HEK293T (cell line): ENCODE measurements around the gene MGRN1.

Experiments
- CTCF ChIA-PET: fragments of 350-600 bp; formaldehyde crosslinking; extraction: SDS; loops from one replicate; lab custom pipeline; 2021; ENCODE audit warnings: antibody characterized with exemption, inconsistent platforms; lab: Yijun Ruan, JAX
- POLR2A ChIA-PET: fragments of 350-600 bp; formaldehyde crosslinking; extraction: SDS; loops from one replicate; lab custom pipeline; 2020; ENCODE audit warnings: antibody characterized with exemption, inconsistent platforms; lab: Yijun Ruan, JAX
- DNase-seq: peaks from one replicate; pipeline ENCODE4 v3.0.0; 2012; ENCODE audit warnings: mixed read lengths; ENCODE audit errors: extremely low spot score
- ARNT ChIP-seq: fragments of 450-650 bp; IDR thresholded peaks from 2 replicates; pipeline ENCODE4 v1.6.1; 2017; ENCODE audit warnings: mild to moderate bottlenecking
- BHLHE40 ChIP-seq: fragments of 450-650 bp; IDR thresholded peaks from 2 replicates; pipeline ENCODE4 v1.6.1; 2016; ENCODE audit warnings: mild to moderate bottlenecking, moderate library complexity, borderline replicate concordance
- CTBP1 ChIP-seq: fragments of 450-650 bp; IDR thresholded peaks from 2 replicates; pipeline ENCODE4 v1.6.1; 2016; ENCODE audit warnings: borderline replicate concordance
- ELF4 ChIP-seq: fragments of 450-650 bp; IDR thresholded peaks from 2 replicates; pipeline ENCODE4 v1.6.1; 2017; ENCODE audit warnings: antibody characterized with exemption
- FOXA1 ChIP-seq: fragments of 450-650 bp; IDR thresholded peaks from 2 replicates; pipeline ENCODE4 v1.6.1; 2016; ENCODE audit warnings: mild to moderate bottlenecking
- FOXK2 ChIP-seq: fragments of 450-650 bp; IDR thresholded peaks from 2 replicates; pipeline ENCODE4 v1.6.1; 2016; ENCODE audit warnings: mild to moderate bottlenecking
- FOXM1 ChIP-seq: fragments of 450-650 bp; IDR thresholded peaks from 2 replicates; pipeline ENCODE4 v1.6.1; 2017; ENCODE audit warnings: mild to moderate bottlenecking, borderline replicate concordance
- HDGF ChIP-seq: fragments of 450-650 bp; IDR thresholded peaks from 2 replicates; pipeline ENCODE4 v1.6.1; 2017; ENCODE audit warnings: antibody characterized with exemption, borderline replicate concordance
- L3MBTL2 ChIP-seq: fragments of 450-650 bp; conservative IDR thresholded peaks from 2 replicates; pipeline ENCODE4 v1.6.1; 2016; ENCODE audit warnings: mild to moderate bottlenecking
- LEF1 ChIP-seq: fragments of 450-650 bp; IDR thresholded peaks from 2 replicates; pipeline ENCODE4 v1.6.1; 2017; ENCODE audit warnings: mild to moderate bottlenecking, borderline replicate concordance
- NFRKB ChIP-seq: fragments of 450-650 bp; IDR thresholded peaks from 2 replicates; pipeline ENCODE4 v1.6.1; 2016; ENCODE audit warnings: mild to moderate bottlenecking, moderate library complexity
- SP1 ChIP-seq: fragments of 450-650 bp; IDR thresholded peaks from 2 replicates; pipeline ENCODE4 v1.6.1; 2017
- SUZ12 ChIP-seq: fragments of 450-650 bp; IDR thresholded peaks from 2 replicates; pipeline ENCODE4 v1.6.1; 2016; ENCODE audit warnings: mild to moderate bottlenecking
- TARDBP ChIP-seq: fragments of 450-650 bp; IDR thresholded peaks from 2 replicates; pipeline ENCODE4 v1.6.1; 2016
- ZNF384 ChIP-seq: fragments of 450-650 bp; IDR thresholded peaks from 2 replicates; pipeline ENCODE4 v1.6.1; 2016
- TF ChIP-seq, protein P1 (sequence below): fragments of 450-650 bp; IDR thresholded peaks from 2 replicates; pipeline ENCODE4 v1.6.1; 2016

Gene MGRN1

DNA sequence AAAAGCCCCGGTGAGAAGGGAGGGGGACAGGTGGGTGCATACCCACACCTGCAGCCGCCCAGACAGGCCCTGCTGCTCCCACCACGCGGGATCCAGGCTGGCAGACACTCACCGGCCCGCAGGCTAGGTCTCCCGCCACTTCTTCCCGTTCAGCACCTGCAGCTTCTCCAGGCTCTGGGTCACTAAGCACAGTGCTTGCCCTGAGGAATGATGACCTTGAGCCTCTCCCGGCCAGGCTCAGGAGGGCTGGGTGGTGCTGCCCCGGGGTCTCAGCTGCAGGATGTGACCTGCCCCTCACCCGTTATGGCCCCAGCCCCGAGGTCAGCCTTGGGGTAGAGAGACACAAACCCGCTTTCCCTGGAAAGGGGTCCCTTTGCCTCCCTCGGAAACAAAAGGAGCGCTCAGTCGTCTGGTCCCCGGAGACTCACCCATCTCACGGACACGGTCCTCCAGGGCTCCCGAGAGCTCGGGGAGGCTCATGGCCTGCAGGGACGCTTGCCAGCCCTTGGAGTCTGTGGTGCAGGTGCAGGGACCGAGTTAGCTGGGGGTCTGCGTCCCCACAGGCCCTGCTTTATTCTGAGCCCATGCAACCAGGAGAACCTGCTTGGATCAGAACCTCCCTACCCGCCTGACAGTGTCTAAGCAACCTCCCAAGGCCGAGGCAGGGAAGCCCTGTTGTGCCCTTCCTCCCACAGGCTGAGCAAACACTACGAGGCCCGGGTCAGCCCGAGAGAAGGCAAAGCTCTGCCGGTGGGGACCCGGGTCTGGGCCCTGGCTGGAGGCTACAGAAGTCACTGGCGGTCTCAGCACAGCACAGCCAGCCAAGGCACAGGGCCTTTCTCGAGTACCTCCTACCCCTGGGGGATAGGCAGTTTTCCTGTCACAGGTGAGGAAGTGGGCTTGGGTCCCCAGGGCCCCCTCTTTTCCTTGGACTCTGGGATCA lies 72.5 kb downstream of the MGRN1 start:
- ChIA-PET POLR2A (interaction anchor here (1.5 kb wide), 1 partner anchor 81 kb away, joined by 5 read pairs; no protein-coding TSS in a partner anchor), CTCF (interaction anchor here (0.6 kb wide), 1 partner anchor 327 kb away, joined by 3 read pairs; no protein-coding TSS in a partner anchor)
- DNase-seq: no peak
- TF ChIP-seq BHLHE40 (no peak), TARDBP (no peak), SP1 (no peak), LEF1 (no peak), HDGF (no peak), ARNT (no peak), SUZ12 (no peak), ELF4 (no peak), CTBP1 (no peak), ZNF384 (no peak), FOXK2 (no peak), L3MBTL2 (no peak), FOXM1 (no peak), NFRKB (no peak), FOXA1 (no peak)
- TF ChIP-seq, protein P1, sequence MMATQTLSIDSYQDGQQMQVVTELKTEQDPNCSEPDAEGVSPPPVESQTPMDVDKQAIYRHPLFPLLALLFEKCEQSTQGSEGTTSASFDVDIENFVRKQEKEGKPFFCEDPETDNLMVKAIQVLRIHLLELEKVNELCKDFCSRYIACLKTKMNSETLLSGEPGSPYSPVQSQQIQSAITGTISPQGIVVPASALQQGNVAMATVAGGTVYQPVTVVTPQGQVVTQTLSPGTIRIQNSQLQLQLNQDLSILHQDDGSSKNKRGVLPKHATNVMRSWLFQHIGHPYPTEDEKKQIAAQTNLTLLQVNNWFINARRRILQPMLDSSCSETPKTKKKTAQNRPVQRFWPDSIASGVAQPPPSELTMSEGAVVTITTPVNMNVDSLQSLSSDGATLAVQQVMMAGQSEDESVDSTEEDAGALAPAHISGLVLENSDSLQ: no peak

DNA sequence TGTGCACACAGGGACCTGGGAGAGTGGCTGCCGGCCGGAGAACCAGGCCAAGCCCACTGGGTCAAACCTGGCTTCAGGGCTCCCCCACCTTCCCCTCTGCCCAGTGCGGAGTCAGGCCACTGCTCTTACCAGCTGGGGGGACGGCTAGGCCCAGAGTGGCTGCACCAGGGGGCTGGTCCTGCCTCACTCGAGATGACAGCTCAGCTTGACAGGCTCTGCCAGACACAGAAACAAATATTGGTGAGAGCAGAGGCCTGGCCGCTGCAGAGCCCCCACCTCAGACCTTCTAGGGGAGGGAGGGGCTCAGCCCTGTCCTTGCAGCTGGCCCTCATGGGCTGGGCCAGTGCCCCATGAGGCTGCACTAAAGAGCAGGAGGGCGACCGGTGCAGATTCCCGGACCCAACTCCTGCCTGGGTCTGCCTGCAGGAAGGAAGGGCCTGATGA lies 73.2 kb downstream of the MGRN1 start:
- TF ChIP-seq BHLHE40: no peak
- no peak for TF ChIP-seq FOXA1
- no peak for TF ChIP-seq L3MBTL2
- no peak for TF ChIP-seq ARNT
- no peak for TF ChIP-seq SP1
- TF ChIP-seq SUZ12: no peak
- TF ChIP-seq ELF4: no peak
- TF ChIP-seq, protein P1: no peak
- no peak for TF ChIP-seq HDGF
- TF ChIP-seq FOXK2: no peak
- no peak for TF ChIP-seq ZNF384
- TF ChIP-seq CTBP1: no peak
- TF ChIP-seq LEF1: no peak
- TF ChIP-seq TARDBP: no peak
- TF ChIP-seq FOXM1: no peak
- CTCF ChIA-PET: no interaction called here
- POLR2A ChIA-PET: no interaction called here
- no peak for DNase-seq

DNA sequence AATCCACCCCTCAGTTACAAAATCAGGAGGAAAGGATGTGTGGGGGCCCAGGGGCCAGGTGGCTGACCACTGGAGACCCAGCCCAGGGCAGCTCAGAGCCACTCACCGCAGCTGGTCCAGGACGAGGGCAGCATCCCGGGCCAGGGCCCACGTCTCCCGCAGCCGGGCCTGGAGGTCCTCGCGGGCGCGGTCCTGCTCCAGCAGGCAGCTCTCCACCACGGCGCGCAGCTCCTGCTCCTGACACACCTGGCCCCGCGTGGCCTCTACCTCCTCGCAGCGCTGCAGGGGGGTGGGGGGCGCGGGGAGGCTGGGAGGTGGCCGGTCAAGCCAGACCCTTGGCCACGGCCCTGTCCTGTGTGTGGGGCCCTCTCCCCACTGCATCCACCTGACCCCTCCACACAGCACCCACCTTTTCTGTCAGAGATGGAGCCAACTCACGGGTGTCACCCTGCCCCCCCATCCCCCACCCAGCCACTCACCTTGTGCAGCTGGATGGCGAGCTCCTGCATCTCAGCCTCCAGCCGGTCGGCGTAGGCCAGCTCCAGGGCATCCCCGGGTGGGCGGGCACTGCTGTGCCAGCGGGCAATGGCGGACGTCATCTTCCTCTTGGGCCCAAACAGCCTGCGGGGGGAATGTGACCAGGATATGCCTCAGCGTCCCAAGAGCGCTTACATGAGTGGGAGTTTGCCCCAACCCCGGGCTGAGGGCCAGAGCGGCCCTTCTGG lies 73.9 kb downstream of the MGRN1 start:
- POLR2A ChIA-PET: no interaction called here
- no peak for DNase-seq
- CTCF ChIA-PET: no interaction called here
- no peak for TF ChIP-seq ELF4

DNA sequence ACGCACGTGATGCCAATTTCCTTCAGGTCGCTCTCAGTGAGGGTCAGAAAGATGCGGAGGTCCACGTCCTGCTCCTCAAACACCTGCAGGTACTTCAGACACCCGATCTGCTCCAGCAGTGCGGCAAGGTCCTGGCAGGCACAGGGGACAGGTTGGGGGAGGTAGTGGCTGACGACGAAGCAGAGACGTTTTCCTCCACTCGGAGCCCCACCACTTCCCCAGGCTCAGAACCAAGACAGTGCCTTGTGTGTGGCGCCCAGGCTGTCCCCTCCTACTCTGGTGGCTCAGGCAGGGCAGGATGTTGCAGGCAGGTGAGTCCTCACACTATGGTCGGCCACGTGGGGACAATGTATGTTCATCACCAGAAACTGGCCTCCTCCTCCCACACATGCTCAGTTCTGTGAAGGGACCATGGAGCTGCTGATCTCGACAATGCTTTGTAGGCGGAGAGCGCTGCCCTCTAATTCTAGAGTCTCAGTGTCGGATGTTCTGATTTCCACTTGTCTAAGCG lies 74.5 kb downstream of the MGRN1 start:
- DNase-seq: no peak
- ChIA-PET CTCF (no interaction called here), POLR2A (no interaction called here)
- TF ChIP-seq CTBP1: no peak
- no peak for TF ChIP-seq FOXA1
- TF ChIP-seq, protein P1: no peak
- no peak for TF ChIP-seq L3MBTL2
- TF ChIP-seq NFRKB: no peak
- no peak for TF ChIP-seq FOXK2
- TF ChIP-seq LEF1: no peak
- TF ChIP-seq TARDBP: no peak
- no peak for TF ChIP-seq ARNT
- TF ChIP-seq FOXM1: no peak

DNA sequence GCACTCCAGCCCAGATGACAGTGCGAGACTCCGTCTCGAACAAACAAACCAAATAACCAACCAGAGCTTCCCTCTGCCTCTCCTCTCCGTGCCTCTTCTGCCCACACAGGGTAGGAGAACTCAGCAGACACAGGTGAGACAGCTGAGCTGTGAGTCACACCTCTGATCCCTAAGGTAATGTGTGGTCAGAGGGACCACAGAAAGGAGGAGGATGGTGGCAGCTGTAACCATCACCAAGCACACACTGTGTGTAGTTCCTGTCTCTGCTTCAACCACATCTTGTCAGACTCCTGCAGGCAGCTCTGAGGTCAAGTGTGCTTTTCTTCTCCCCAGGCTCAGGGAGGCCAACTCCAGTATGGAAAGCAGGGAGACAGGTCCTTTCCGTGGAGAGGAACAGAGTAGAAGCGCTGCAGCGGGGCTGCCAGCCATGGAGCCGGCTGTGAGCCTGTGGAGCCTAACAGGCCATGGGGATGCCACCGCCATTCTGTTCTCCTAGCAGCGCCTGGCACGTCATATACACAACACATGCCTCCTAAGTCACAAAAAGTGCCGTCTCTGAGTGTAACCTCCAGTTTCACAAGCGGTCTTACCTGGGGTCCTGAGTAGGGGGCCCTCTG lies 75.9 kb downstream of the MGRN1 start:
- CTCF ChIA-PET: no interaction called here
- no peak for DNase-seq
- TF ChIP-seq HDGF (no peak), FOXM1 (no peak), FOXK2 (no peak), NFRKB (no peak), ELF4 (no peak), CTBP1 (no peak), ZNF384 (no peak), TARDBP (no peak), ARNT (no peak), SP1 (no peak)
- TF ChIP-seq, protein P1: no peak
- POLR2A ChIA-PET: no interaction called here
